AML-193 (cell line): ENCODE results near the gene C16orf92.
A peak's percentile ranks its signal among the peaks of the same experiment; 100 is the strongest.

Source experiments
- DNase-seq, 2 experiments: peaks; one replicate each; lab custom pipeline; 2025; lab: John Stamatoyannopoulos, UW

The C16orf92 gene, protein sequence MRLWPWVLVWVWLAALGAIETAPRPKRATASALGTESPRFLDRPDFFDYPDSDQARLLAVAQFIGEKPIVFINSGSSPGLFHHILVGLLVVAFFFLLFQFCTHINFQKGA

DNA sequence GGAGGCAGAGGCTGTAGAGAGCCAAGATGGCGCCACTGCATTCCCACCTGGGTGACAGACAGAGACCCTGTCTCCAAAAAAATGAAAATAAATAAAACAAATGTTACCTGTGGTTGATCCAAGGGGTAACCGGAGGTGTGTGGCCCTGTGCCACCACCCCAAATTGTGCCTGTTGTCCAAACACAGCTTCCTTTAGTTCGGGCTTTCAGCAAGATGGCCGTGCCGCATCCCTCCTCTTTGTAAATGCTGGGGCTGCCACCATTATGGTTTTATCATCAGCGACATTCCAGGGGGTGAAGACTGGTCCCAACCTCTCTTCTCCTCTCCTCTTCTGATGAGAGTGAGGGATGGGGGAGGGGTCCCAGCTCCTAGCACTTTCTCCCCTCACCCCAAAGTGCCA lies at the start of gene C16orf92:
TSS of gene C16orf92 (plus strand) at position 312 of the 400 bp plus-strand sequence. CDS start 143 bp downstream, outside the sequence.
- DNase-seq: no peak

DNA sequence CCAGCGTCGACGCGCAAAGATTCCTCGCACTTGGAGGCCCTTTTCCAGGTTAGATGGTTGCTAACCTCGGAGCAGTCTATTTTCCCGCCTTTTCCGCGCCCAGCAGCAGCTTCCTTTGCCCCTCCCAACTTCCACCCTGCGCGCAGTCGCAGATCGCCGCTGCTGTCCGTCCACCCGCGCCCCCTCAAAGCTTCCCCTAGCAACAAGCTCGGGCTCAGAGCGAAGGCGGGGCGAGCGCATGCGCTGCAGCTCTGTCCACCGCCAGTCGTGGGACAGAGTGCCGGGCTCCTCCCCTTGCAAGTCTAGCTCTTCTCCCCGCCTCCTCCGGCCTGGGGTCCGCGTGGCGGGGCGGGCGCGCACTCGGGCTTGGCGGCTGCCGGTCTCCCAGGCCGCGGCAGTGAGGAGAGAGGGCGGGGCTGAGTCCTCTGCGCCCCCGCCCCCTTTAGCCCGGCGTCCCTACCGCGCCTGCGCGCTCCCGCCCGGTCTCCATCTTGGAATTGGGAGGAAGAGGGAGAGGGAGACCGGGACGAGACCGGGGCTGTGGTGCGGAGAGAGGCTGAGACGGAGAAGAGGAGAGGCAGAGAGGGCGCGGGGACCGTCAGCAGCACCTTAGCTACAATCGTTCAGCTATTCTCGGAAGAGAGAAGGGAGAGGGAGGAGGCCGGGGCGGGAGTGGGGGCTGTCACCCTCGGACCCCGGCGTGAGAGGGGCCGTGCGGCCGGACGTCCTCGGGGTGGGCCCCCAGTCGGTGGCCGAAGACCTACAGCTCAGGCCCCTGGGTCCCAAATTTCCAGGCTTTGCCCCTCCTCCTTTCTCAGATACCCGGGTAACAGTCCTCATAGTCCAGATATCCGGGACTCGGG lies 49.4 kb upstream of the C16orf92 start, which contains the start of gene TAOK2:
TSS of gene TAOK2 (plus strand) at position 485 of the 863 bp plus-strand sequence. CDS start 3,905 bp downstream, outside the sequence.
- peak; percentile 96 to 98 for DNase-seq

DNA sequence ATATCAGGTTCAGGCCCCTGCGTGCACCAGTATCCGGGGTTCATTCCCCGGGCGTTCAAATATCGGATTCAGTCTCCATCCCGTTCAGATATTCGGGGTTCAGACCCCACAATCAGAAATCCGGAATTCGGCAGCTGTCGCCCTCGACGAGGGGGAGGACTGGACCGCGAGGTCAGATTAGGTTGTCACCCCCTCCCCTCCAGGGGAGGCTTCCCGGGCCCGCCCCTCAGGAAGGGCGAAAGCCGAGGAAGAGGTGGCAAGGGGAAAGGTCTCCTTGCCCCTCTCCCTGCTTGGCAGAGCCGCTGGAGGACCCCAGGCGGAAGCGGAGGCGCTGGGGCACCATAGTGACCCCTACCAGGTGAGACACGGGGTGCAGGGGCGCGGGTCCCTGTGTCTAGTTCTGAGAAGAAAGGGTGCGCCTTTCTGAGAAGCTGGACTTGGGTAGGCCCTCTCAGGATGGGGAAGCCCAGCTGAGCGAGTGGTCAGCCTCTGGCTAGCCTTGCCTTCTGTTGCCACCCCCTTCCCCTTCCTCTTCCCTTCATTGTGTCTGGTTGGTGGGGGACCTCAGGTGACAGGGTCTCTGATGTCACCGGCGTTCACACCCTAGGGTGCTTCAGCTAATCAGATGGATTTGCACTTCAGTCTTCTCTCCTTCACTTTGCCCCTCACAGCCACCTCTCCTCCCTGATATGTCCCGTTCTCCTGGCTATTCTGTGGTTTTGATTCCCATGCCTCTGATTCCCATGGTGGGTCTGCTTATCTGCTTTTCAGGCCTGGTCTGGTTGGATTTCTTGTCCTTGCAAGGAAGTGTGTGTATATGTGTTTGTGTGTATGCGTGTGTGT lies 48.5 kb upstream of the C16orf92 start:
- peak; percentile 15 to 41 for DNase-seq

DNA sequence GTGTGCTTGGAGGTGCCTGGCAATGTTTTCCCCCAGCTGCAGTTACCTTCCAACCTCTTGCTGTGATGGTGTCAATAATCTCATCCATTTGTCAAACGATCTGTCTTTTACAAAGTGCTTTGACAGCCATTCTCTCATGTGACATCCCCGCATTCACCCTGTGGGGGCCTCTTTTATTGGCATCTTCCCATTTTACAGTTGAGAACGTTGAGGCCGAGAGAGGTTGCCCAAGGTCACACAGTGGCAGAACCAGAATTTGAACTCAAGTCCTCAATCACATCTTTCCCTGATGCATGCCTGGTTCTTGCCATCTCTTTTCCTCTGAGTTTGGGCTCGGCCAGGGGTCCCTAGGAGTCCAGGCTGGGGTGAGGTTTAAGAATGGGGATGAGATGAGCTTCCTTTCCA lies 47.9 kb upstream of the C16orf92 start:
- no peak for DNase-seq

DNA sequence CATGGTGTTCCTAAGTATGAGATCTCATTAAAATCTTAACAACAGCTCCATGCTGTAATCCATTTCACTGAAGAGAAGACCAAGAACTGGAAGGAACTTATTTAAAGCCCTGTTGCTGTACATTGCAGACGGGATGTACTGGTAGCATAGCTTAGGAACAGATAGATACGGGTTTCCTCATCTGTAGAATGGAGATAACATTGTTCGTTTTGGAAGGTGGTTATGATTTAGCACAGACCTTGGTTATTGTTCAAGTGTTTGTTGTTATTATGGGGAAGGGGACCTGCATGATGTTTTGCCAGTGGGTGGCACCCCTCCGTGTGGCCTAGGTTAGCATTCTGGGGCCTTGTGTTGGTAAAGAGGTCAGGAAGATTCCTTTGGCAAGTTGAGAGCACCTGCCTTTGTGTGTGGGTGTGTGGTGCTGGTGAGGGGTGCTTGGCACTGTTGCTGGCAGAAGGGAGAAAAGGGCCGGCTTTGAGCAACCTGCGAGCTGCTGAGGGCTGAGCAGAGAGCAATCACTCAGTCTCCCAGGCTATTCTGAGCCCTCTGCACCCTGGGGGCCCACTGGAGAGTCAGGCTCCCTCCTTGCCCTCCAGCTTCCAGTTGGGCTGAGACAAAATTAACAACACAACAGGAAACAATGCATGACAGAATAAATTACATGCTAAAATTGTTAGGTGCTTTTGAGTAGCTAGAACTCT lies 47.0 kb upstream of the C16orf92 start:
- no peak for DNase-seq

DNA sequence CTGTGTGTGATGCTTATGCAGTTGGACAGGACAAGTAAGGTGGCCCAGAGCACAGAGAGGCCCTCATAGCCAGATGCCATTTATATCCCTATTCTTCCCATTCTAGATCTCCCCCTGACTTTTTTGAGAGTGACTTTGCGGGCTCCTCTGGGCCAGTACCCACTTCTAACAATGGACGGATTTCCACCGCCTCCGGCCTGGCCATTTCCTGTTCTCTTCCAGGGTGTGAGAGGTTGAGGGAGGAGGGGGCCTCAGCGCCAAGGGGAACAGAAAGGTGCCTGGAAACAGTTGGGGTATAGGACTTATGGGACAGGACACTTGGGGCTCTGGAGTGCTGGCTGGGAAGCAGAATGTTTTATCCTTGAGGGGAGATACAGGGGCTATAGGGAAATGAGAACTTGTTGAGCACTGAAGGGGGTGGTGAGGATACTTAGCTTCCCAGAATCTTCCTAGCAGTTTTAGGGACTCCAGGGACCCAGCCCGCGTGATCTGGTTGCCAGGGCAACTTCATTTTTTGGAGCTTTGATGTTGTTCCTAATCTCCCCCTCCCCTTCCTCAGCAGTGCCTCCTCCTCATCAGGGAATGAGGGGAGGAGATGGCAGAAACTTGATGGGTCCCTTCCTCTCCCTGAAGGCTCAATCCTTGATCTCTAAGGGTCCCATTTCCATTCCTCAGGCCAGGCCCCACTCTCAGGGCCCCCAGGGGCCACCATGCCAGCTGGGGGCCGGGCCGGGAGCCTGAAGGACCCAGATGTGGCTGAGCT lies 45.8 kb upstream of the C16orf92 start:
- no peak for DNase-seq

DNA sequence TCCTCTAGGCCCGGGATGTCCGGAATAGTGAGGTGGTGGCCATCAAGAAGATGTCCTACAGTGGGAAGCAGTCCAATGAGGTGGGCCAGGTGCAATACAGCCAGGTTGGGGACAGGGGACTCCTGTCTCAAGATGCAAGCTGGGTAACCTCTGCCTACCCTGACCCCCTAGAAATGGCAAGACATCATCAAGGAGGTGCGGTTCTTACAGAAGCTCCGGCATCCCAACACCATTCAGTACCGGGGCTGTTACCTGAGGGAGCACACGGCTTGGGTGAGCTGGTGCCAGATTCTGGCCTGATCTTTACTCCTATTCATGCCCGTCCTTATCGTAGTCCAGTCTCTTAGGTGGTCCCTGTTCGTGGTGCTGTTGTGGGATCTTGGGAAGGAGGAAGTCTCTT lies 44.9 kb upstream of the C16orf92 start:
- no peak for DNase-seq

DNA sequence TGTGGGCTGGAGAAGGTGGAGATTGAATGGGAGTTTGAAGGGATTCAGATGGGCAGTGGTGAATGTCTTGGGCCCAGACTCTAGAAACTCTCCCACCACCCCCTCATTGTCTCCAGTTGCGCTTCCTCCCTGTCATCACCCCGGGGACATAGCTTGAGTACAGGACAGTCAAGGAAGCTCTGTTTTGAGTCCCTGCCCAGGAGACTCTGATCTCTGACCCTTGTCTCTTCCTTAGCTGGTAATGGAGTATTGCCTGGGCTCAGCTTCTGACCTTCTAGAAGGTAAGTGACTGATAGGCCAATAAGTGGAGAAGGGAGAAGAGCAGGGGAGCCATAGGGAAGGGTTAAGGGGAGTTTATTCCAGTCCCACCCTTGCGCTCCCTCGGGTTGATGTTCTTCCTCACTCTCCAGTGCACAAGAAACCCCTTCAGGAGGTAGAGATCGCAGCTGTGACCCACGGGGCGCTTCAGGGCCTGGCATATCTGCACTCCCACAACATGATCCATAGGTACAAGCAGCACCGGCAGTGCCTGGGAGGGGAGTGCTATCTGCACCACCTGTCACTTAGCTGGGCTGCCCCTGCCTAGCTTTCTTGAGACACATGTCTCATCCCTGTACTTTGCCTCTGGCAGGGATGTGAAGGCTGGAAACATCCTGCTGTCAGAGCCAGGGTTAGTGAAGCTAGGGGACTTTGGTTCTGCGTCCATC lies 44.3 kb upstream of the C16orf92 start:
- no peak for DNase-seq

DNA sequence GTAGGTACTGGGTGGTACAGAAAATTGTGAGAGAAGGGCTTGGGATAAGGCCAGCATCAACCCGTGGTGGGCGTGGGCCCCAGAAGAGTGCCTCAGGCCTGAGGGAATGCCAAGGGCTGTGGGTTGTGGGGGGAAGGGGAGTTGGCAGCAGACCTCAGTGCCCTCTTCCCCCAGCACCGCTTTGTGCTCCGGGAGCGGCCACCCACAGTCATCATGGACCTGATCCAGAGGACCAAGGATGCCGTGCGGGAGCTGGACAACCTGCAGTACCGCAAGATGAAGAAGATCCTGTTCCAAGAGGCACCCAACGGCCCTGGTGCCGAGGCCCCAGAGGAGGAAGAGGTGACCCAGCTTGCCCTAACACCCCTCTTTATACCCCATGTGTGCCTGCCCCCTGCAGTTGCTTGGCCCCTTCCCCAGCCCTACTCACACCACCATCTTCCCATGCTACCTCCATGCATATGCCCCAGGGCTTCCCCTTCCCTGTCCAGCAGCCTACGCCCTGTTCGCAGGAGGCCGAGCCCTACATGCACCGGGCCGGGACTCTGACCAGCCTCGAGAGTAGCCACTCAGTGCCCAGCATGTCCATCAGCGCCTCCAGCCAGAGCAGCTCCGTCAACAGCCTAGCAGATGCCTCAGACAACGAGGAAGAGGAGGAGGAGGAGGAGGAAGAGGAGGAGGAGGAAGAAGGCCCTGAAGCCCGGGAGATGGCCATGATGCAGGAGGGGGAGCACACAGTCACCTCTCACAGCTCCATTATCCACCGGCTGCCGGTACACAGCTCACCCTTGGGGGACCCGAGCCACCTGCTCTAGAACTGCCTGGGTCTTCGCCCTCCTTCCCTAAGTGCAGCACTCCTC lies 40.2 kb upstream of the C16orf92 start:
- no peak for DNase-seq

DNA sequence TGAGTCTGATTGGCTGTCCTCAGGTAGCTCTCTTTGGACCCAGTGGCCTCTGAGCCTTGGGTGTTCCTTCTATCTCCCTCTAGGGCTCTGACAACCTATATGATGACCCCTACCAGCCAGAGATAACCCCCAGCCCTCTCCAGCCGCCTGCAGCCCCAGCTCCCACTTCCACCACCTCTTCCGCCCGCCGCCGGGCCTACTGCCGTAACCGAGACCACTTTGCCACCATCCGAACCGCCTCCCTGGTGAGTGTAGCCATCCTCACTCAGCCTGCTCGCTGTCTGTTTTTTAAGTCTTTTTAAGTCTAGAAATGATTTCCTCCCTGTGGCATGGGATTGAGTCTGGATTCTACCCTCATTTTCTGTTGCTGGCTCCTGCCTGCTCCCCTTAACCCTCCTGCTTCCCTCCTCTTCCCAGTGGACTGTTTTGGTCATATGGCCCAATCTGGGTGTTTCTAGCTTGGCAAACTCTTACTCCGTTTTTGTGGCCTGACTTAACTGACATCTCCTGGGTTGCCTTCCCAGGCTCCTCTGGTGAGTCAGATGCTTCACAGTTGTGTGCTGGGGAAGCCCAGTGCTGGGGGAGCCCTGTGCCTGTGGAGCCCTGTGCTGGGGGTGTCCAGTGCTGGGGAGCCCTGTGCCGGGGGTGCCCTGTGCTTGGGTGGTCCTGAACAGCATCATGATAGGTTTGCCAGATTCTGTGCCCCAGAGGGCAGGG lies 39.4 kb upstream of the C16orf92 start:
- DNase-seq: no peak

DNA sequence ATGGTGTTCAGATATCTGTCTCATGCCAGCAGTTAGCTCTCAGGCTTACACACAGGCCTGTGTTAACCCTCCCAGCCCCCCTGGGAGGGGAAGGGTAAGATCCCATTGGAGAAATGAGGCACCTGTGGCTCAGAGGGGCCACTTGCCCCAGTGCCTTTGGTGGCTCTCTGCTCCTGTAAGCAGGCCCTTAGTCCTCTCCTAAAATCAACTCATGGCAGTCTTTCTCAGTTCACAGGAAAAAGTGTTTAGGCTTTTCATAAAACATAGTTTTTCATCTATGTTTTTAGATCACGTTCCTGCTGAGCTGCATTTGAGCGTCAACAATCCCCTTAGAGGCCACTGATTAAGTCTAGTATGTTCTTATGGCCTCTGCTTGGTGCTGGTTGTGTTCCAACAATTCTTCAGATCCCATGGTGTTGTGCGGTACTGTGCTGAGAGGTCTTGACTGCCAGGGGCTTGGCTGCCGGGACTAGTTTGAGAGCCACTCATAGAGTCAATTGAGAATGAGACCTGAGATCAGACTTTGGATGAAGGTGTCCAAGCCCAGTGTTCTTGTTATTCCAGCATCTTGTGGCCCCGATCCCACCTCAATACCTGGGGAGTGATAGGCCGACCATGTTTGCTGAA lies 38.7 kb upstream of the C16orf92 start:
- no peak for DNase-seq

DNA sequence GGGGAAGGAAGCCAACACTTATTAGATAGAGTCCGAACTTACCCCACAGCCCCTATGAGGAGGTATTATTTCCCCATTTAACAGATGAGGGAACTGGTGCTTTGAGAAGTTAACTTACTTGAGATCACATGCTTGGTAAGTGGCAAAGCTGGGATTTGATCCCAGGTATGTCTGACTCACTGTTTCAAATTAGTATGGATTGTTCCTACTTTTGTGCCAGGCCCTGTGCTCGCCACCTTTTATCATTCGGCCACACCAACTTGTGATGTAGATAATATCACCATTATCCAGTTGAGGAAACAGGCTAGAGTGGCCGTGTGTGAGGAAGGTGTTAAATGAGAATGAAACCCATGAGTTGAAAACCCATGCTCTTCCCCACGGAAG lies 38.2 kb upstream of the C16orf92 start:
- DNase-seq: no peak

DNA sequence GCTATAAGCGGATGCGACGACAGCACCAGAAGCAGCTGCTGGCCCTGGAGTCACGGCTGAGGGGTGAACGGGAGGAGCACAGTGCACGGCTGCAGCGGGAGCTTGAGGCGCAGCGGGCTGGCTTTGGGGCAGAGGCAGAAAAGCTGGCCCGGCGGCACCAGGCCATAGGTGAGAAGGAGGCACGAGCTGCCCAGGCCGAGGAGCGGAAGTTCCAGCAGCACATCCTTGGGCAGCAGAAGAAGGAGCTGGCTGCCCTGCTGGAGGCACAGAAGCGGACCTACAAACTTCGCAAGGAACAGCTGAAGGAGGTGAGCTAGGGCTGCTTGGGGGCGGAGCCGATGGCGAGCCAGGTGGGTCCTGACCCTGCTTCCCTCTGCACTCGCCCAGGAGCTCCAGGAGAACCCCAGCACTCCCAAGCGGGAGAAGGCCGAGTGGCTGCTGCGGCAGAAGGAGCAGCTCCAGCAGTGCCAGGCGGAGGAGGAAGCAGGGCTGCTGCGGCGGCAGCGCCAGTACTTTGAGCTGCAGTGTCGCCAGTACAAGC lies 37.7 kb upstream of the C16orf92 start:
- DNase-seq: no peak

DNA sequence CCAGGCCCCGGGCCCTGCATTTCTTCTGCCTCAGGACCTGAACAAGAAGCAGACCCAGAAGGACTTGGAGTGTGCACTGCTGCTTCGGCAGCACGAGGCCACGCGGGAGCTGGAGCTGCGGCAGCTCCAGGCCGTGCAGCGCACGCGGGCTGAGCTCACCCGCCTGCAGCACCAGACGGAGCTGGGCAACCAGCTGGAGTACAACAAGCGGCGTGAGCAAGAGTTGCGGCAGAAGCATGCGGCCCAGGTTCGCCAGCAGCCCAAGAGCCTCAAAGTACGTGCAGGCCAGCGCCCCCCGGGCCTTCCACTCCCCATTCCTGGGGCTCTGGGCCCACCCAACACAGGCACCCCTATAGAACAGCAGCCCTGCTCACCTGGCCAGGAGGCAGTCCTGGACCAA lies 36.8 kb upstream of the C16orf92 start:
- DNase-seq: no peak

DNA sequence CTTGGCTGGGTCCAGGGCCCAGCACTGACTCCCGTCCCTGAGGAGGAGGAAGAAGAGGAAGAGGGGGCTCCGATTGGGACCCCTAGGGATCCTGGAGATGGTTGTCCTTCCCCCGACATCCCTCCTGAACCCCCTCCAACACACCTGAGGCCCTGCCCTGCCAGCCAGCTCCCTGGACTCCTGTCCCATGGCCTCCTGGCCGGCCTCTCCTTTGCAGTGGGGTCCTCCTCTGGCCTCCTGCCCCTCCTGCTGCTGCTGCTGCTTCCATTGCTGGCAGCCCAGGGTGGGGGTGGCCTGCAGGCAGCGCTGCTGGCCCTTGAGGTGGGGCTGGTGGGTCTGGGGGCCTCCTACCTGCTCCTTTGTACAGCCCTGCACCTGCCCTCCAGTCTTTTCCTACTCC lies 36.1 kb upstream of the C16orf92 start:
- no peak for DNase-seq

DNA sequence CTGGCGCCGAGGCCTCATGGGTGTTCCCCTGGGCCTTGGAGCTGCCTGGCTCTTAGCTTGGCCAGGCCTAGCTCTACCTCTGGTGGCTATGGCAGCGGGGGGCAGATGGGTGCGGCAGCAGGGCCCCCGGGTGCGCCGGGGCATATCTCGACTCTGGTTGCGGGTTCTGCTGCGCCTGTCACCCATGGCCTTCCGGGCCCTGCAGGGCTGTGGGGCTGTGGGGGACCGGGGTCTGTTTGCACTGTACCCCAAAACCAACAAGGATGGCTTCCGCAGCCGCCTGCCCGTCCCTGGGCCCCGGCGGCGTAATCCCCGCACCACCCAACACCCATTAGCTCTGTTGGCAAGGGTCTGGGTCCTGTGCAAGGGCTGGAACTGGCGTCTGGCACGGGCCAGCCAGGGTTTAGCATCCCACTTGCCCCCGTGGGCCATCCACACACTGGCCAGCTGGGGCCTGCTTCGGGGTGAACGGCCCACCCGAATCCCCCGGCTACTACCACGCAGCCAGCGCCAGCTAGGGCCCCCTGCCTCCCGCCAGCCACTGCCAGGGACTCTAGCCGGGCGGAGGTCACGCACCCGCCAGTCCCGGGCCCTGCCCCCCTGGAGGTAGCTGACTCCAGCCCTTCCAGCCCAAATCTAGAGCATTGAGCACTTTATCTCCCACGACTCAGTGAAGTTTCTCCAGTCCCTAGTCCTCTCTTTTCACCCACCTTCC lies 35.5 kb upstream of the C16orf92 start:
- DNase-seq: no peak

DNA sequence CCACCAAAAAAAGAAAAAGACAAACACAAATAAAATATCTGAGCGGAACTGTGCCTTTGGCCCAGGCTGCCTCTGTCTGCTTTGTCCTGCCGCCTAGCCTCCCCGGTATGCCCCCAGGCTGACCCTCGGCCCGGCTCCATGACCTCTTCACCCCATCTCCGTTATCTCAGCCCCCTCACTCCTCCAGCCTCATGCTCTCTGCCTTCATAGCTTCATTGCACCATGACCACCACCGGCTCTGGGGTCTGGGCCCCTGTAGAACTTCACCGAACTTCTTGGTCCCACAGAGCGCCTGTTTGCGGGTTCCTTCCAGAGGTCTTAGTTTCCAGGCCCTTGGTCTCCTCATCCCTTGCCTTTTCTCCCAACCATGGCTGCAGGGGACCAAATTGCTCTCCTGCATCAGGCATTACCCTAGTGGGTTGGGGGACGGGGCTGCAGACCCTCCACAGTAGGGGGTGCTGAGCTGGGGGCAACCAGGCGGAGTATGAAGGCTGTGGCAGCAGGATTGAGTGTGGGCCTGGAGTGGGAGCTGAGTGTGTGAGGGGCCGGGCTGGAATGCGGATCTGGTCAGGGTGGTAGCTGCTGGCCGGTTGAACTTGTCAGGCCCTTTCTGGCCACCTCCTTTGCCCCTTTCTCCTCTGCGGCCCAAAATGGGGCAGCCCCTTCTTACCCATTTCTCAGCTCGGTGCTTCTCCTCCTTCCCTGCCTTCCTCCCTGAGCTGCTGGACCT lies 34.5 kb upstream of the C16orf92 start:
- DNase-seq: no peak
